ENCODE data around the gene PRKACA.

The PRKACA gene

GRCh38 chr19:14149509-14149994 lies 32.0 kb upstream of the PRKACA start:
- TF ChIP-seq EZH2phosphoT487 (IDR thresholded peaks at IDR 0.05; ENCODE audit: borderline replicate concordance, low read length), result no peak
- TF ChIP-seq, protein P1, sequence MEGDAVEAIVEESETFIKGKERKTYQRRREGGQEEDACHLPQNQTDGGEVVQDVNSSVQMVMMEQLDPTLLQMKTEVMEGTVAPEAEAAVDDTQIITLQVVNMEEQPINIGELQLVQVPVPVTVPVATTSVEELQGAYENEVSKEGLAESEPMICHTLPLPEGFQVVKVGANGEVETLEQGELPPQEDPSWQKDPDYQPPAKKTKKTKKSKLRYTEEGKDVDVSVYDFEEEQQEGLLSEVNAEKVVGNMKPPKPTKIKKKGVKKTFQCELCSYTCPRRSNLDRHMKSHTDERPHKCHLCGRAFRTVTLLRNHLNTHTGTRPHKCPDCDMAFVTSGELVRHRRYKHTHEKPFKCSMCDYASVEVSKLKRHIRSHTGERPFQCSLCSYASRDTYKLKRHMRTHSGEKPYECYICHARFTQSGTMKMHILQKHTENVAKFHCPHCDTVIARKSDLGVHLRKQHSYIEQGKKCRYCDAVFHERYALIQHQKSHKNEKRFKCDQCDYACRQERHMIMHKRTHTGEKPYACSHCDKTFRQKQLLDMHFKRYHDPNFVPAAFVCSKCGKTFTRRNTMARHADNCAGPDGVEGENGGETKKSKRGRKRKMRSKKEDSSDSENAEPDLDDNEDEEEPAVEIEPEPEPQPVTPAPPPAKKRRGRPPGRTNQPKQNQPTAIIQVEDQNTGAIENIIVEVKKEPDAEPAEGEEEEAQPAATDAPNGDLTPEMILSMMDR (IDR thresholded peaks at IDR 0.05; ENCODE audit: low read depth, low read length, poor library complexity, severe bottlenecking), result no peak
- no peak overlapping the region for H3K27ac ChIP-seq (ENCODE audit: low read depth, low read length)
- H3K4me1 ChIP-seq (ENCODE audit: control insufficient read depth, low read length), result no peaks in the 10 kb centered on the region
- H3K4me2 ChIP-seq (ENCODE audit: low read length), result no peak overlapping the region
- no peaks in the 10 kb centered on the region for H3F3A ChIP-seq (ENCODE audit: control insufficient read depth, insufficient read depth)
- no peak overlapping the region for H3K4me3 ChIP-seq (ENCODE audit: low read length)
- H3K36me3 ChIP-seq (ENCODE audit: control insufficient read depth, low read length), result no peaks in the 10 kb centered on the region
- H3K9me3 ChIP-seq (ENCODE audit: control insufficient read depth, insufficient read depth, low read length), result no peaks in the 10 kb centered on the region
- H3K27me3 ChIP-seq (ENCODE audit: control insufficient read depth, low read length), result peaks cover 4% of the 10 kb centered on the region
- H4K20me1 ChIP-seq (ENCODE audit: control insufficient read depth, insufficient read depth, low read depth, low read length), result no peaks in the 10 kb centered on the region
- H3K79me2 ChIP-seq (ENCODE audit: control insufficient read depth, low read length), result no peaks in the 10 kb centered on the region
- no peaks in the 10 kb centered on the region for H3K9me2 ChIP-seq (replicated peaks; ENCODE audit: control insufficient read depth, low read length)

- H3K36me3 ChIP-seq (ENCODE audit: control insufficient read depth, low read length), result no peaks in the 10 kb centered on the region
- peaks cover 4% of the 10 kb centered on the region for H3K27me3 ChIP-seq (ENCODE audit: control insufficient read depth, low read length)
- H3K27ac ChIP-seq (ENCODE audit: low read depth, low read length), result no peak overlapping the region
- no peaks in the 10 kb centered on the region for H4K20me1 ChIP-seq (ENCODE audit: control insufficient read depth, insufficient read depth, low read depth, low read length)
- no peaks in the 10 kb centered on the region for H3K9me2 ChIP-seq (replicated peaks; ENCODE audit: control insufficient read depth, low read length)
- no peaks in the 10 kb centered on the region for H3K9me3 ChIP-seq (ENCODE audit: control insufficient read depth, insufficient read depth, low read length)
- H3K79me2 ChIP-seq (ENCODE audit: control insufficient read depth, low read length), result no peaks in the 10 kb centered on the region
- H3K4me3 ChIP-seq (ENCODE audit: low read length), result no peak overlapping the region
- no peak for TF ChIP-seq EZH2phosphoT487 (IDR thresholded peaks at IDR 0.05; ENCODE audit: borderline replicate concordance, low read length)
- TF ChIP-seq, protein P1 (IDR thresholded peaks at IDR 0.05; ENCODE audit: low read depth, low read length, poor library complexity, severe bottlenecking), result no peak
- no peak overlapping the region for H3K4me2 ChIP-seq (ENCODE audit: low read length)
- no peaks in the 10 kb centered on the region for H3F3A ChIP-seq (ENCODE audit: control insufficient read depth, insufficient read depth)
- no peaks in the 10 kb centered on the region for H3K4me1 ChIP-seq (ENCODE audit: control insufficient read depth, low read length)
Measured at GRCh38 chr19:14148751-14149410, 31.3 kb upstream of the PRKACA start.

DNA sequence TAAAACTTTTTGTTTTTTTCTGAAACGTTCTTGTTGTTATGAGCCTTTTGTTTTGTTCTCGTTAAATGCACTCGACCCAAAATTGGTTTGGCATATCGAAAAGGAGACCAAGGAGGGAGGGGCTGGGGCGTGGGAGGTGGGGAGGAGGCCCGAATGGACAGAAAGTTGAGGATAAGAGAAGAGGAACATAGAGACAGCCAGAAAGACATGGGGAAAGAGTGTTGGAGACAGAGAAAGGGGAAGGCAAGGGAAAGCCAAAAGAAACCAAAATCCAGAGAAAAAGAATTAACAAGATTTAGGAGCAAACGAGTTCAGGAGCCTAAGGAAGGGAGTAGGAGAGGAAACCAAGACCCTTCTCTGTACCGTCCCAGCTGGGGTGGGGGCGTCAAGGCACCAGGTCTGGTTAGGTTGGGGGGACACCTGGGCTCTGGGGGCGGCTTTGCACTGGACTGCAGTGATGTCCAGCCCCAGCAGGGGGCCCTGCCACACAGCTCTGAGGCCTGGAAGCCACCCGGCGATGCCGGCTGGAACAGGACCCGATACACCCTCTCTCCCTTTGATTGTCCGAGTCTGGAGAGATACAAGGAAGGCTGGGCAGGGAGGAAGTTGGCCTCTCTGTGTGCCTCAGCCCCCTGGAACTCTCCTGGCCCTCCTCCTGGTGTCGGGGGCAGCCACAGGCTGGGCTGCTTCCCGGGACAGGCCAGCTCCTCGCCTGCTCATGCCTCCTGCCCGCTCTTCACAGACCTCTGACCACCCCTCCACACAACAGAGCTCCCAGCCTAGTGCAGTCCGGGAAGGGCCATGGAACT lies 30.4 kb upstream of the PRKACA start:
- Histone ChIP-seq H3K4me3 (ENCODE audit: low read length) (no peak overlapping the region), H3F3A (ENCODE audit: control insufficient read depth, insufficient read depth) (no peaks in the 10 kb centered on the region), H3K4me2 (ENCODE audit: low read length) (no peak overlapping the region), H3K27me3 (ENCODE audit: control insufficient read depth, low read length) (peaks cover 4% of the 10 kb centered on the region), H3K27ac (ENCODE audit: low read depth, low read length) (no peak overlapping the region), H3K79me2 (ENCODE audit: control insufficient read depth, low read length) (no peaks in the 10 kb centered on the region), H3K9me3 (ENCODE audit: control insufficient read depth, insufficient read depth, low read length) (no peaks in the 10 kb centered on the region), H3K4me1 (ENCODE audit: control insufficient read depth, low read length) (no peaks in the 10 kb centered on the region), H4K20me1 (ENCODE audit: control insufficient read depth, insufficient read depth, low read depth, low read length) (no peaks in the 10 kb centered on the region), H3K9me2 (replicated peaks; ENCODE audit: control insufficient read depth, low read length) (no peaks in the 10 kb centered on the region), H3K36me3 (ENCODE audit: control insufficient read depth, low read length) (no peaks in the 10 kb centered on the region)
- no peak for TF ChIP-seq EZH2phosphoT487 (IDR thresholded peaks at IDR 0.05; ENCODE audit: borderline replicate concordance, low read length)
- TF ChIP-seq, protein P1 (IDR thresholded peaks at IDR 0.05; ENCODE audit: low read depth, low read length, poor library complexity, severe bottlenecking), result peak; percentile 52
